GM18907 (cell line): Measurements from ENCODE around the gene NRF1.

Experiments used
- ATAC-seq: cut with Tn5 transposase; IDR thresholded peaks from one replicate; pipeline ENCODE4 v1.9.1; 2021; ENCODE audit warnings: mild to moderate bottlenecking, moderate library complexity; ENCODE audit not compliant: unreplicated experiment

NRF1 gene

DNA sequence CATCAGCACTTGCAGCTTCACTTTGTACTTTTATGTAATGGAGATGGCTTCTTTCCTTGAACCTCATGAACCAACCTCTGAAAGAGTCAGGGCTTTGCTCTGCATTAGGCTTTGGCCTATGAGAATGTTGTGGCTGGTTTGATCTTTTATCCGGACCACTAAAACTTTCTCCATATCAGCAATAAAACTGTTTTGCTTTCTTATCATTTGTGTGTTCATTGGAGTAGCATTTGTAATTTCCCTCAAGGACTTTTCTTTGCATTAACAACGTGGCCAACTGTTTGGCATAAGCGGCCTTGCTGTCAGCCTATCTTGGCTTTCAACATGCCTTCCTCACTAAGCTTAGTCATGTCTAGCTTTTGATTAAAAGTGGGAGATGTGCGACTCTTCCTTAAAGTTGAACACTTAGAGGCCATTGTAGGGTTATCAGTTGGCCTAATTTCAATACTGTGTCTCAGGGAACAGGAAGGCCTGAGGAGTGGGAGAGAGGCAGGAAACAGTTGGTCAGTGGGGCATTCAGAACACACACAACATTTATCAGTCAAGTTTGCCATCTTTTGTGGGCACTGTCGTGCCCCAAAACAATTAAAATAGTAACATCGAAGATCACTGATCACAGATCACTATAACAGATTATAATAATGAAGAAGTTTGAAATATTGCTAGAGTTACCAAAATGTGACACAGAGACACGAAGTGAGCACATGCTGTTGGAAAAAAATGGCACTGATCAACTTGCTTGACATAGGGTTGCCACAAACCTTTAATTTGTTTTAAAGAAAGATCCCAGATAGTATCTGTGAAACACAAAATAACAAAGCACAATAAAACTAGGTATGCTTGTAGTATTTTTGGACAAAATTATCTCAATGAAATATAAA lies 64.7 kb downstream of the NRF1 start:
- no peak for ATAC-seq

DNA sequence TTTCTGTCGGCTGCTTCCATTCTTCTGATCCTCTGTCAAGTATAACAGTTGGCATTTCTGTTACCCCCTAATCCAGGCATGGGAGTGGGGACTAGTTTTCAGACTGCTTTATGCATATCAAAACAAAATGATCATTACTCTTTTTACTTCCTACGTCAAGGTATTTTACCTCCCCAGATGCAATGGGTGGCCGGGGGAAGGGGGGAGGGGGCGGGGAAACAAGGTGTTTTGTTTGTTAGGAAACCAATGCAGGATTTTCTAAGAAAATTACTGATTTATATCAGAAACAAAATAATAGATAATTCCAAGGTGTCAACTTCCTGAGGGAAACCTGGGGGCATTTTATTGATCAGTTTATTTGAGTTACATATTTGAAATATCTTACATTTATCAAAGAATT lies 66.3 kb downstream of the NRF1 start:
- no peak for ATAC-seq

DNA sequence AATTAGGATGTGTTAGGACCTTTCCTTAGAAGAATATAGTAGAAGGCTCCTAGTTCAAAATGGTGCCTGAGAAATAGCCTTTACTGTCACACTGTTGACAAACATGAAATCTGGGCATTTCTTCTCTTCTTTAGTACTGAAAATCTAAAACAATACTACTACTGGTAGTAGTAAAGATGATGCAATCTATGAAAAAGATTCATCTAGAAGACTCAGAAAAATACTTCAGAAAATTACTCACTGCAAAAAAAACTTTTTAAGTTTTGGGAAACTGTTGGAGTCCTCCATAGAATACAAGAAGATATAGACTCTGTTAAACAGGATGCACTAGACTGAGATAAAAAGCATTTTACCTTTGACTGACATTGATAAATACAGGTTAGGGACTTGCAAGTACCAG lies 67.1 kb downstream of the NRF1 start:
- ATAC-seq: no peak

DNA sequence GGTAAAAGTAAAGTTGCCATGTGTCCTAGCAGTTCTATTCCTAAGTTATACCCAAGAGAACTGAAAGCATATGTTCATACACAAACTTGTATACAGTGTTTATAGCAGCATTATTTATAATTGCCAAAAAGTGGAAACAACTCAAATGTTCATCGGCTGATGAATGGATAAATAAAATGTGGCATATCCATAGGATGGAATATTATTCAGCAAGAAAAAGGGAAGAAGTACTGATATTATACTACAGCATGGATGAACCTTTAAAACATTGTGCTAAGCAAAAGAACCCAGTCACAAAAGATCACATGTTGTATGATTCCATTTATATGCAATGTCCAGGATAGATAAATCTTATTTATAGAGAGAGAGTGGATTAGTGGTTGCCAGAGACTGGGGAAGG lies 68.9 kb downstream of the NRF1 start:
- ATAC-seq: no peak

DNA sequence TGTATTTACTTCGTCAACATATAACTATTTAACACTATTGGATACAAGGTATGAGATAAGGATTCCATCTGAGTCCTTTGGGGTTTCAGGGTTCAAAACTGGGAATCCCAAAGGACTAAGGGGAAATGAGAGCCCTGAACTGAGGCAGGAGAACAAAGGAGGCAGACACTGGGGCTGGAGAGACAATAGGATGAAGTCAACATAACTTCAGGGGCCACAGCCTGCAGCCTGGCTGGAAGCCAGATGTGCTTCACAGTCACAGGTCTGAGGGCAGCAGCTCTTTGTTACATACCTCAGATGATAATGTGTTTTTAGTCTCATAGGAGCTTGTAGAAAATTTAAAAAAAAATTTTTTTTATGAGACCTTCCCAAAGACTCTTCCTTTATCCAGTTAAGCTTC lies 73.3 kb downstream of the NRF1 start:
- ATAC-seq: no peak

DNA sequence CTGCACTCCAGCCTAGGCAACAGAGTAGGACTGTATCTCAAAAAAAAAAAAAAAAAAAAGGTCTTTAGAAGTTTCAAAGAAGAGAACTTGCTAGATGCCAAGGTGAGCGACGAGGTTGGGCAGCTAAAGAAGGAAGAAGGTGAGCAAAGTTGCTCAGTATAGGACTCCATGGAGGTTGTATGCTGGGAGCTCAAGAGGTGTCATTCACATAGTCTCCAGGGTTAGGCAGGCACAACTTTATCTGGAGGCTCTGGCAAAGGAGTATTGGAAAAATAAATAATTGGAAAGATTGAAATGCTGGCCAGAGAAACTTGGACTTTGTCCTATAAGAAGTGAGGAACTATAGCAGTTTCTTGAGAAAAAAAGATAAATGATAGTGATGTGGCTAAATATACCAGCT lies 74.5 kb downstream of the NRF1 start:
- no peak for ATAC-seq

DNA sequence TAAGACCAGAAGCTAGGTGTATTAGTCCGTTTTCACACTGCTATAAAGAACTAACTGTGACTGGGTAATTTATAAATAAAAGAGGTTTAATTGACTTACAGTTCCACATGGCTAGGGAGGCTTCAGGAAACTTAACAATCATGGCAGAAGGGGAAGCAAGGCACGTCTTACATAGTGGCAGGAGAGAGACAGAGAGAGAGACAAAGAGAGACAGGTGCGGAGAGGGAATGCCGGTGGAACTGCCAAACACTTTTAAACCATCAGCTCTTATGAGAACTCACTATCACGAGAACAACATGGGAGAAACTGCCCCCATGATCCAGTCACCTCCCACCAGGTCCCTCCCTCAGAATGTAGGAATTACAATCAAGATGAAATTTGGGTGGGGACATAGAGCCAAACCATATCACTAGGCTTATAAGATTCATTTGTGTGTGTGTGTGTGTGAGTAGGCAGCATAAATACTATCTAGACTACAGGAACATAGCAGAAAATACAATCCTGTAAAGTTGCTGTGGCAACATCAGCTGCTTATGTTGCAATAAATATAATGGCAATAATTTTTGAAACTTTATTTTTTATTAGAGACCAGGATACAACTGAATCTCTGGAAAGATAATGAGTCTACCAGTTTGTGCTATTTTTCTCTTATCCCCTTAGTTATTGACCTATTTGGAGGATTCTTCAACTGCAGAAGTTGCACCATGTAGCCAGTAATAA lies 77.1 kb downstream of the NRF1 start:
- ATAC-seq: no peak

DNA sequence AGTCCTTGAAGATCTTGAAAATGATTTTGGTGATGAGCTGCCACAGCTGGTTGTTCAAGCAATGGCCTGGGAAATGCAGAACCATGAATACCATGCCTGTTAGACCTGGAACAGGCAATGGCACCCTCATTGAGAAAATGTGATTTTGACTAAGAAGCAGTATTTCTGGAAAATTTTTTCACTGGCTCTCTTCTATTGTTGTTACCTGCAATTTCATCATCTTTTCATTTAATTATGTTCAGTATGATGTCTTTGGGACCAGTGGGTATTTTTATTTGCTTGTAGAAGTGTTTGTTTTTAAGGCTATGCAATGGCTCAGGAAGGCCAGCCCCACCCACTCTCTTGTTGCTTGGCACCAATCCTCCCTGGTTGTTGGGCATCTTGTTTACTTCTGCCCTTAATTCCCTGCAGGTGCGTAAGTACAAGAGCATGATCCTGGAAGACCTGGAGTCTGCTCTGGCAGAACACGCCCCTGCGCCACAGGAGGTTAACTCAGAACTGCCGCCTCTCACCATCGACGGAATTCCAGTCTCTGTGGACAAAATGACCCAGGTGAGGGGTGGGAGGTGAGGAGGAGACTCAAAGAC lies 78.6 kb downstream of the NRF1 start:
- no peak for ATAC-seq

DNA sequence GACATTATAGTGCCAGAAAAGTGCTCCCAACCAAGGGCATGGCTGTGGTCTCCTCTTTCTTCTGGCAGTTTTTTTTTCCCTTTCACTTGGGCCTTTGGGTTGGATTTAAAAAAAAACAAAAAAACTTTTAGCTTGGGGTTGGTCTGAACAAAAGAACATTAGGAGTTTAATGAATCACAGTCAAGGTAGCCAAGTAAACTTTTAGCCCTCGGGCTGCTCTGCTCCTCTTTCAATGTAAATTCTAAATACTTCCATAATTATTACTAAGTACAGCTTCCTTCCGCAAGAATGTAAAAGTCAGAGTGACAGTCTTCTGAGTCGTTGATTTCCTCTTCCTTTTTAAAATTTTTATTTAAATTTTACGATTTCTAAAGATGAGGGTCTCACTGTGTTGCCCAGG lies 79.2 kb downstream of the NRF1 start:
- no peak for ATAC-seq

DNA sequence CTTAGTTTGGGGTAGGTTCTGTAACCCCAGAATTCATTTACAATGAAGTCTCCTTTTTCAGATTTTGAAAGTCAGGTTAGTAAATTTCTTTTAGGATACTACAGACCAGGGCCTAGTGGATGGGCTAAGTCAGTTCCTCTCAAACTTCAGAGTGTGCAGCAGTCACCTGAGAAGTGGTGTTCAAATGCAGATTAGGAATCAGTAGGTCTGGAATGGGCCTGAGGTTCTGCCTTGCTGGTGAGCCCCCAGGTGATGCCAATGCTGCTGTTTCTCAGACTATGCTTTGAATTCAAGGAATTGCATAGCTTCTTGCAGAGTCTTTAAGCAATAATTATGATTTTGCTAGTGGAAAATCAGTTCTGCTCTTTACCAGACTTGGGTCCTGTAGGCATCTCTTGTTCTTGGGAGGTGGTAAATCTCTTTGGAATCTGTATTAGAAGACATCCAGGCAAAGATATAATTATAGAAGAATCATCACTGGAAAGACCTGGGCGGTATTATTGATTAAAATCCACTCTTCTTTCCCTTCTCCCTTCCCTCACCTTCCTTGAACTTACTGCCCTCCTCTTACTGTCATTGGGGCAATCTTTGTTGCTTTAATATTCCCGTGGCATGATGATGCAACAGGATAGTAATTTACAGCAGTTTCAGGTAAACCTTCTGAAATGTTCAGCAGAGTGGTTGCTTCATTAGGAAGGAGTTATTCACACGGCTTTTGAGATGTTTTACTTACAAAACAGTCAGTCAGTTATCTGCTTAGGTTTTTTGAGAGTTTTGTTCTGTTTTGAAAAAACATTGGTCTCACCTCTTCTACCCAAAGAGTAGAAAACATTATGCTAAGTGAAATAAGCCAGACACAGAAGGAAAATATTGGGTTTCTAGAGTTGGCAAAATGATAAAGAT lies 87.2 kb downstream of the NRF1 start:
- no peak for ATAC-seq

DNA sequence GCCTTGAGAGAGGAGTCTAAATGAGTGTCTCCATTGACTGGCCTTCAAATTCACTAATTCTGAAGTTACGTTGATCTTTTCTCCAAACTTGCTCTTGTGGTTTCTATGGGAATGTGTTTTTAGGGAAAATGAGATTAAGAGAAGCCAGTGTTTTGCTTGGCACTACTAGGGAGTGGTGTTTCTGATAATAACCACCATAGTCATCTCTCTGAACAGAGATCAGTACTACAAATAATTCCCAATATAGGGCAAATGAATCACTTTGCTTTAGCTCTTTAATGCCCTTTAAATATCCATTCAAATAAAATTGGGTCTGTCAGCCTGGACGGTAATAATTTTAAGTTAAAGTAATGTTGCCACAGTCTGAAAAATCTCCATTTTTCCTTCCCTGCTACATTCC lies 90.8 kb downstream of the NRF1 start:
- no peak for ATAC-seq

DNA sequence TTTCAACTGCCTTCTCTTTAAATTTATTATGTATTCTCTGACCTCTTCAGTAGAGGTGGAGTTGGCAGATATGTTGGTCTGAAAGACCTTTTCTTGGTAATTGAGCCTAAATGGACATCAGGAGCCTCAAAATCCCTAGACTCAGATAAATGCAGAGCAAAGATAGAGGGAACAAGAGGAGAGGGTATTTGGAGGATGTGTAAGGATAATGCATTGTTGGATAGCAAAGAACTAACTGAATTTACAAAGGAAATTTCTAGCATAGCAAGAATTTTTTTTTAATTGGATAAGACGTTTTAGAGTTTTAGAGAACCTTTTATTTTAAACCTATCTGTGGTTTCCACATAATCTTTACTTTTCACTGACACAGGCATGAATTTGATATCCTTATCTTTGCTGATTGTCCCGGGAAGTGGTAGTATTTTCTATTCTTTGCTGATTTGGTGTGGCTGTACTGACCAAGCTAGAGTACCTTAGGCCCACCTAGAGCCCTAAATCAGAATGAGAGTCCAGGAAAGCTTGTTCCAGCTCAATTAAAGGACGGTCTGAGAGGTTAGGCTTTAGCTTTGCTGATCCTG lies 91.3 kb downstream of the NRF1 start:
- ATAC-seq: no peak

DNA sequence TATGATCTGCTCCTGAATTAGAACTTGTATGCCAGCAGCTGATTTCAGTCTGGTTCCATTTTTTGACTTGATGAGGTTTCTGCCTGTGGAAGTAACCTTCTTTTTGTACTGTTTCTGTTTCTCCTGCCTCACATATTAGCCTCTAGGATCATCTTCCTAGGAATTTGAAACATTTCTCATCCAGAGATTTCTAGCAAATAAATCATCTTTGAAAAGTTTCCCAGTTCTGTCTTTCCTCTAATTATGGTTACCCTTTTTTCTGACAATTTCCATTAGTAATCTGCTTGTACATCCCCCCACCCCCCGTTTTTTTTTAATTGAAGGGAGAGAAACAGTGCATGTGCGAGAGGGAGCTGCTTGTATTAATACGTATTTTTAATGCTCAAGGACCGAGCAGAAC lies 92.2 kb downstream of the NRF1 start:
- ATAC-seq: no peak

DNA sequence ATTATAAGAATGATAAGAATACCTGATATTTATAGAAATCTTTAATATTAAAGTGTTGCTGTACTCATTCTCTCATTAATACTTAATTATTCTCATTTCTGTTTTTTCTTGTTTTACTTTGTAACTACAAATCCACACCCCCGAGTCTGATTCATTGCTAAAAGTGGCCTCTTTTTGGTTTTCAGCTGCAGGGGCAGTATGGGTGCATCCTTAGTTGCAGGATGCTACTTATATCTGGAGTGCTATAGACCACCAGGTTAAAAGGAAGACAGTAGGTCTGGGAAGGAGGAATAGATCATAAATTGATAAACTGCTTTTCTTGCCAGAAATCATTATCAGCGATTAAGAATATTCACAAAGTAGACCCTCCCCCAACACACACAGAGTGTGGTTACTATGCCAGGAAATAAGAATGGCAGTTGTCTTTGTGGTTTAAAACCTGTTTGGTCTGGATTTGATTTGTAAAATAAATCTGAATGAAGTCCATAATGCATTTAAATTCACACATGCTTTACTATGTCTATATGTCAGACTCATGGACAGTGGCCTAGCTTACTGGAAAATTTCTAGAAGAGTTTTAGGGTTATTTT lies 96.5 kb downstream of the NRF1 start:
- ATAC-seq: no peak

DNA sequence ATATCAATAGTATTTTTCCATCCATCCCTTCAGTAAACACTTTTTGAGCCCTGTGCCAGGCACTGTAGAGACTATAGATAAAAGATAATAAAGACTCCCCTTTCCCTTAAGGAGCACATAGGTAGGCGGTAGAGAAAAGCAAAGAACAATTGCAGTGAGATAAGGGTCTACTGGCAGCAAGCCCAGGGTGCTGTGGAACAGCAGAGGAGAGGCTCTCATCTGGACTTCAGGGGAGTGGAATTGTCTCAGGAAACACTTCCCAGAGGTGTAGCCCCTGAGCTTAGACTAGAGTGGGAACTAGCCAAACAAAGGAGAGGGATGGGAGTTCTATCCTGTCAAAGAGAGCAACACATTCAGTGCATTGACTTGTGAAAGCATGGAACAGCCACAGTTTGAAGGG lies 102.0 kb downstream of the NRF1 start:
- no peak for ATAC-seq

DNA sequence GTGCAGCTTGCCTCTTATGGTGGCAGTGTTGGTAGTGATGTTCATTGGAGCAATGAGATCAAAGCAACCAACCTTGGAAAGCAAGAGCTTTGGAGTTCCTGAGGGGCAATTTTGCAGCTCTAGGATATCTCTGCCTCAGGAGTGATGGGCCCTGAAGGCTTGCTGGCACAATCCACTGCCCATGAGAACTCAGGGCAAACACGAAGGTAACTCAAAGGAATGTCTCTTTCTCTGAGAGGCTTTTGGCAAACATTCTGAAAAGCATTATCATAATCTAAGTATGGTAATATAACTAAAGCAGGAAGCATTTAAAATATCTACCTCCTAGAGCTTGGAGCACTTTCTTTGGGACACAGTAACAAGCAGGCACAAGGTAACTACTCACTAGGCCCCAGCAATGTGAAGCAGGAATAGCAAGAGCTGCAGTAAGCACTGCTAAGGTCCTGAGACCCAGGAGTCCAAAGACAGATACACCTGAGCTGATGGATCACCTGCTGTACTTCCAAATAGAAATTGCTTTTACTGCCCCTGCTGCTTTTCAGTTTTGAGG lies 103.1 kb downstream of the NRF1 start:
- no peak for ATAC-seq

DNA sequence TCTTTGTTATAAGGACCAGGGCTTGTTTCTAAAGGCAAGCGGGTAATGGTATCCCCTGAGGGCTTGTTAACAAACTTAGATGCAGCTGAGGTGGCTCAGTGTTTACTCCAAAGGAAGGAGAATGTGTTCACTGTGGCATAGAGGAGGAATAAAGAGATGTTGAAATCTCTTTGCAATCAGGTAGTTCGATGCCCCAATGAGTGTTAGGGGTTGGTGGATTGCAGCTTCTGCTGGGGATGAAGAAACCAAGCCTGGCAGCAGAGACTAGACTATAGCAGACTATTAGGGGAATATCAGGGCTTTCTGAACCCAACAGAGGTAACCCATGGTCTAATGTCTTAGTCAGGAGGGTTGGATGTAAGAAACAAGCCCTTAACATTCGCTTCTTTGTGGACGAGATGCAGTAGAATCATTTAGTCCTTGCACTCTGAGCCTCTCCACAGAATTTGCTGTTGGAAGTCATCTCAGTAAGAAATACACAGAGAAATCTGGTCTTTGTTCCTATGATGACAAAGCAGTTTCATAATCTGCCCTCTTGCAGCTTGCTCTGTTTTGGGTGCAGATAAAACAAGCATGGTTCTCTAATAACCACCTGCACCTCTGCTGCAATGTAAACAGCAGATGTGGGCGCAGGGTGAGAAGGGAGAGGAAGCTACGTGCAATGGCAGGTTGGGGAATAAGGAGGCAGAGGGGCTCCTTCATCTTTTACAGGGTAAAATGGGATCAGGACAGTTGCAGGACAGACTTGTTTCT lies 108.6 kb downstream of the NRF1 start:
- ATAC-seq: no peak

DNA sequence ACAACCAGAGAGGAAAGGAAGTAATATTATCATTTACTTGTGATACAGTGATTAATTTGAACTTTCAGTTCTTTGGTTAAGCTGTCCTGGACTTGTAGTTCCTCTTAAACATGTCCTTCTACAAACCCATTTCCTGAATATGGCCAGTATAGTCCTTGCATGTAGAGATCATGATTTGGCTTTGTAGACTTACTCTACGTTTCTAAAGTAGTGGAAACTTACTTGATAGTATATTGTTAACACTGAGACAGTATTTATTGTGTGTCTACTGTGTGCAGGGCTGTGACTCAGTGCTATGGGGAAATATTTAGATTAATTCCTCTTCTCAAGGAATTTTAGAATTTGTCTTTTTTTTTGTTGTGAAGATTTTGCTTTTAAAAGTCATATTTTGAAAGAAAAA lies 109.5 kb downstream of the NRF1 start:
- ATAC-seq: no peak

DNA sequence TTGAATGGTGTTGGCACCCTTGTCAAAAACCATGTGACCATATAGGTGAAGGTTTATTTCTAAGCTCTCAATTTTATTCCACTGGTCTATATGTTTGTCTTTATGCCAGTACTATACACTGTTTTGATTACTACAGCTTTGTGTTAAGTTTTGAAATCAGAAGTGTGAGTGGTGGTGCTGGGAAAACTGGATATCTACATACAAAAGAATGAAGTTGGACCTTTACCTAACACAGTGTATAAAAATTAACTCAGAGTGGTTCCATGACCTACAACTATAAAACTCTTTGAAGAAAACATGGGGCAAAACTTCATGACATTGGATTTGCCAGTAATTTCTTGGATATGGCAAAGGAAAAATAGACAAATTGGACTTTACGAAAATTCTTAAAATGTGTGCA lies 112.2 kb downstream of the NRF1 start:
- ATAC-seq: no peak
